Measurements from ENCODE around the gene ARMH2.
"Not testable (repeated sequence)": the region's sequence is repeated elsewhere in the genome, so short reads cannot be mapped to it uniquely, and the experiment has no call there.

The ARMH2 gene

DNA sequence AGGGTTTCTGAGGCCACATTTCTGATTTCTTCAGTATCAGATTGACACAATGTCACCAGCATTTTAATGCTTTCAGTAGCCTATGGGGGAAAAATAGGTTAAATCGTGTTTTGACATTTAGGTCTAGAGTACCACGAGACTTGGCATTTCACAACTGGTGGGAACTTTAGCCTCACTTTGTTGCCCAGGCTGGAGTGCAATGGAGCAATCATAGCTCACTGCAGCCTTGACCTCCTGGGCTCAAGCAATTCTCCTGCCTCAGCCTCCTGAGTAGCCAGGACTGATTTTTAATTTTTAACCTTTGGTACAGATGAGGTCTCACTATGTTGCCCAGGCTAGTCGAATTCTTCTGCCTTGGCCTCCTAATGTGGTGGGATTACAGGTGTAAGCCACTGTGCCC, 11.0 kb upstream of the ARMH2 start:
- DNase-seq: no peak

DNA sequence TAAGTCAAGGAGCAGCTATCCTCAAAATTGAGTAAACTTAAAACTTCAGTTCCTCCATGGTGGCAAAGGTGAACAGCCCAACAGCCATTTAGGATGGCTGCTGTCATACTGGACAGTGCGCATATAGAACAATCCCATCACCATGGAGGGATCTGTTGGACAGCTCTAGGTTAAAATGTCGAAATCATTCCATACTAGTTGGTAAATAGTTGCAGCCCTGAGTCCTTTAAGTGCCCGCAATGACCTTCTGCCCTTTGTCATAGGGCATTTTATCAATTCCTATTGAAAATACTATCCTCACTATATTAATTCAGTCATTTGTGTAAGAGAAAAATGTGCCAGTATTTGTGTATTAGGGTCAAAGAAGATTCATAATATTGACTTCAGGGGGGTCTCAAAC, 8.9 kb upstream of the ARMH2 start:
- DNase-seq: no peak

DNA sequence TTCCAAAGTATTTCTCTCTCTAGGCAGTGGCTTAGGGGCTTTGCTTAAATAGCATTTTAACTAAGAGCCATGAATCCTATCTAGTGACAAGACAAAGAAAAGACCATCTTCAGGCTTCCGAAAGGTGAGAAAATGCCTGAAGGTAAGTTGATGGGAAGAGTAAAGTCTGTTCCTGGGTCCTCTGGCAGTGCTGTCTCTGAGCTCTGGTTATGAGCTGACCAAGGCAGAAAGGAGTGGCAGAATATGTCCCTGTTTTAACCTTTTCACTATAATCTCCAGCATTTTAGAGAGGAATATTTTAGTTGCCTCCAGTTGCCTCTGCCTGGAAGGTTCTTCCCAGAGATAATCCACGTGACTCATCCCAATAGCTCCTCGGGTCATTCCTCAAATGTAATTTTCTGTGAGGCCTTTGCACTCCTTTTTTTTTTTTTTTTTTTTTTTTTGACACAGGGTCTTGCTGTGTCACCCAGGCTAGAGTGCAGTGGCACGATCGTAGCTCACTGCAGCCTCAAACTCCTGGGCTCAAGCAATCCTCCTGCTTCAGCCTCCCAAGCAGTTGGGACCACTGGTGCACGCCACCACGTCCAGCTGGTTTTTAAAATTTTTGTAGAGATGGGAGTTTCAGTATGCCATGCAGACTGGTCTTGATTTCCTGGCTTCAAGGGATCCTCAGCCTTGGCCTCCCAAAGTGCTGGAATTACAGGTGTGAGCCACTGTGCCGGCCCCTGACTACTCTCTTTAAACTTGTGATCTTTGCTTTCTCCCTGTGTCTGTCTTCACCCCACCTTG, 3.7 kb upstream of the ARMH2 start:
- DNase-seq: no peak

DNA sequence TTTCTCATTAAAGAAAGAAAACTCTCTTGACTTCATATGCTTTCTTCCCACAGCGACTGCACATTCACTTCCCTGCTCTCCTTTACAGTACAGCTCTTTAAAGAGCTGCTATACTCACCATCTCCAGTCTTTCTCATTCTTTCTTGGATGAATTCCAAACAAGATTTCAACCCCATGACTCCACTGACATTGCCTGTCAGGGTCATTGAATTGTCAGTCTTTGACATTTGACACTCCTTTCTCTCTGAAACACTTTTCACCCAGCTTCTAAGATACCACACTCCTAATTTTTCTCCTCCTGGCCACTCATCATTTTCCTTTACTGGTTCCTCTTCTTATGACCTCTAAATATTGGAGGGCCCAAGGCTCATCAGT, 811 bp upstream of the ARMH2 start:
- no peak for DNase-seq

DNA sequence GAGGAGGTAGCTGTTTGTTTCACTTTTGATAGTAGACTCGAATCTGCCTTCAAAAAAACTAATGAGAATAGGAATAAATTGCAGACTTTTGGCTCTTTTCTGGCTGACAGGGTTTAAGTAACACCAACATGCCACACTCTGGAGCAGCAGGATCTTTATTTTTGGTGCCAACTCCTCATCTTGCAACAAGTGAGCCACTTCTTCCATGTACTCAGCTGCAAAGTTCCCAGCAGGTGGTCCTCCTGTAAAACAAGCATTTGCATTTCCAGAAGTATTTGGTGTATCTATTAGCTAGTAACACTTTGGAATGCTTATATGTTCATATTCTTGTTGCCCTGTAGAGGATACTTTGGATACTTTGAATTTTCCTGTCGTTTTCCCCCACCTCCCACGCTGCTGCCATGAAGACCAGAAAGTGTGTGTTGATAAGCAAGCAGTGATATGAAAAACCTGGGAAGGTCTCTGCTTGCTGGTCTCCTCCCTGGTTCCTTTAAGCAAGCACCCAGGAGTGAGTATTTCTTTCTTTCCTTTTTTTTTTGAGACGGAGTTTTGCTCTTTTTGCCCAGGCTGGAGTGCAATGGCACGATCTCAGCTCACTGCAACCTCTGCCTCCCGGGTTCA, 1.0 kb downstream of the ARMH2 start:
- no peak for DNase-seq

DNA sequence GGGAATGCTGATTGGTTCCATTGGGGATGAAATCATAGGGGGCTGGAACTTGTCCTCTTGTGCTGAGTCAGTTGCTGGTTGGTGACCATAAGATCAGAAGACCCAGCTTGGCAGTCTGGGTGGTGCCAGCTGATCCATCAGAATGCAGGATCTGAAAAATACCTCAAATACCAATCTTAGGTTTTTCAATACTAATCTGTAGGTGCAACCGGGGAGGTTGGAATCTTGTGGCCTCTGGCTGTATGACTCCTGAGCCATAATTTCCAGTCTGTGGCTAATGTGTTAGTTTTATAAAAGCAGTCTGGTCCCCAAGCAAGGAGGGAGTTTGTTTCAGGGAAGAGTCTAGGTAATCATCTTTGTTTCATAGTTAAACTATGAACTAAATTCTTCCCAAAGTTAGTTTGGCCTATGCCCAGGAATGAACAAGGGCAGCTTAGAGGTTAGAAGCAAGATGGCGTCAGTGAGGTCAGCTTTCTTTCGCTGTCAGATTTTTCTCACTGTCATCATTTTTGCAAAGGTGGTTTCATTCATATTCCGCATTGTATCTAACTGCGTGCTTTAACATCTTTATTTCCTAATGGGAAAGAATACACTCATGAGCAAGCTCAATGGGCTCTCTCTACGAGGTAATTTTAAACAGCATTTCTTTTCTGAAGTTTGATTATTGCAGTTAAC, 2.0 kb downstream of the ARMH2 start:
- DNase-seq: no peak

DNA sequence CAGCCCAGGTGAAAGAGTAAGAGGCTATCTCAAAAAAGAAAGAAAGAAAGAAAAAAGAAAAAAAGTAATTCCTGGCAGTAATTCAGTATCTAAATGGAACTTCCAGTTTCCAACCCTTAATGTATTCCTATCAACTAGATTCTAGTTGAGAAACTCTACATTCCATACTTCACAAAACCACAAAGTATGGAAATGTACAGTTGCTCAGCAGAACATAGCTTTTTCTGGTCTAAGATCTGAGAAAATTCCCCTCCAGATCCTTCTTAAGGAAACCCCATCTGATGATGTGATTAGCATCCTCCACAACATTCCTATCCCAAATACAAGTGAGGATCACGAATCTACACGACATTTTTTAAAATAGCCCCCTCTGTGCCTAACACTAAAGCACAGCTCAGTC, 3.6 kb downstream of the ARMH2 start:
- DNase-seq: no peak

DNA sequence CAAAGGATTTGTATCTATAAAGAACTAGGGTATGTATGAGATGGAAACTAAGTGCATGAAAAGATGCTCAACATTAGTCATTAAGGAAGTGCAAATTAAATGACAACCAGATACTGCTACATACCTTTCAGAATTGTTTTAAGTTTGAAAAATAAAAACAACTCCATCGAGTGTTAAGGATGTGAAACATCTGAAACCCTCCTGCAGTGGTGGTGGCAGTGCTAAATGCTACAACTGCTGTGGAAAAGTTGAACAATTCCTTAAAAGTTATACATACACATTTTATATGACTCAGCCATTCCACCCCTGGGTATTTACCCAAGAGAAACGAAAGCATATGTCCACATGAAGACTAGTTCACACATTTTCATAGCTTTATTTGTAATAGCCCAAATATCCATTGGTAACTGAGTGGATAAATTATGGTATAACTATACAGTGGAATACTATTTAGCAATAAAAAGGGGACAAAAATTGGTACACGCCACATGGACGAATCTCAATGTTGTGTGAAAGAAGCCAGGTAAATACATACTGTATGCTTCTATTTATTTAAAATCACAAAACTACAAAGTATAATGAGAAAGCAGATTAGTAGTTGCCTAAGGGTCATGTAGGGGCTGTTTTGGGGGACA, 10.6 kb downstream of the ARMH2 start:
- no peak for DNase-seq

DNA sequence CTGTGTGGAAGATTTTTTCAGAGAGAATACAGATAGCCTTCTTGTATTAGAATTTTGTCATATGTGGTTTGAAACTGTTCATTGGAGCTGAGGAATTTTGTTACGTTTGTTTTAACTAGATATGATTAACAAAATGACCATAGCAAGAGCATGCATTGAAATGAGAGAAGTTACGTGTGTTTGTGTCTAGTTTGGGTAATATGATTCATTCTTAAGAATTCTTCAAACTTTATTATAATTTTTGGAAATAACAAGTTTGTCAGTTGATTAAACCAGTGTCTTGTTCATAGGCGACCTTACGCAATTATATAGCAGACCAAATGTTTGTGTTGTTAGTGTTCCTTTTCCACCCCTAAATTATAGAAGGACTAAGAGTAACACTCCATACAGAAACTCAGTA, 18.5 kb downstream of the ARMH2 start:
- no peak for DNase-seq

DNA sequence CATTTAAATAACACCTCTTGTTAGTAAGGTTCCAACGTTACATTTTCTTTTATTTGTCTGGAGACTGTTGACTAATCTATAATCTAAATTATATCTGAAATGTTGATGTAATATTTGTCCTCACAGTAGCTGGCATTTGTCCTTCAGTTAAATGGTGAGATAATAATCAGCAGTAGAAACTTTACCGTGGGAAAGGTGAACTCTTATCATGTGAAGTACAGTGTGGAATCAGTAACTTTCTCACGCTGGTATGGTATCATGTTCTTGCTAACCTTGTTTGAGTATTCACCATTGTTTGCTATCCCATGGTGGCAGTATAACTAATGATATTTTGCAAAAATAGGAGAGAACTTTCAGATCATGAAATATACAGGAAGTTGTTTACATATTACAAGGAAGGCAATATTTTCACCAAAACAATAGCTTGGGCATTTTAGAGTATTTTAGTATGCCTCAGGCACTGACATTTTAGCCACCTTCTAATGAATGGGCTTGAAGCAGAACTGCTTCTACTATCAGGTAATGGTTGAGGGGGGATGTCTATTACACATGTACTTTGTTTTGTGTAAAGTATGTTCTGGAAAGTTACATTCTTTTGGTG, 19.2 kb downstream of the ARMH2 start:
- DNase-seq: no peak

DNA sequence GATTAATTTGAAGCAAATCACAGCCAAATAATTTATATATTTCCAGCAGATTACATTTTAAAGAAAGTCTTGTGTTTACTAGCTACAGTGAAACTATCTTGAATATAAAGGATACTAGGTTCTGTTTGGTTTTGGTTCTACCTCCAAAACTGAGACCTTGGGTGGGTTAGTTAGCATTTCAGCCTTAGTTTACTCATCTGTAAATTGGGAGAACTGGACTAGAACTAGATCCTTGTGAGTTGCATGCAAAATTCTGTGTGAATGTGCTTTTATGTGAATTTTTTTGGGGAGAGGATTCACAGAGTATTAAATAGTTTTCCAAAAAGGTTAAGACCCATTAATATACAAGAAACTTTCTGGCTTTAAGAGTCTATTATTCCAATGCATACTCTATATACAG, 19.8 kb downstream of the ARMH2 start:
- DNase-seq: no peak

DNA sequence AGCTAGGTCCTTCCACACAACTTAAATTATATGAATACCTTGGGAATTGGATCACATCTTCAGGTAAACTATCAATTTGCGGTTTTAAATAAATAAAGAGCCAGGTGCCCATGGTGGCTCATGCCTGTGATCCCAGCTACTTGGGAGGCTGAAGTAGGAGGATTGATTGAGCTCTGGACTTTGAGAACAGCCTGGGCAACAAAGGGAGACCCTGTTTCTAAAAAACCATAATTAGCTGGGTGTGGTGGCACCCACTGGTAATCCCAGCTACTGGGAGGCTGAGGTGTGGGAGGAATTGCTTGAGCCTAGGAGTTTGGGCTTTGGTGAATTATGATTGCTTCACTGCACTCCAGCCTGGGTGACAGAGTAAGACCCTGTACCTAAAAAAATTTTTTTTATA, 20.6 kb downstream of the ARMH2 start:
- no peak for DNase-seq

DNA sequence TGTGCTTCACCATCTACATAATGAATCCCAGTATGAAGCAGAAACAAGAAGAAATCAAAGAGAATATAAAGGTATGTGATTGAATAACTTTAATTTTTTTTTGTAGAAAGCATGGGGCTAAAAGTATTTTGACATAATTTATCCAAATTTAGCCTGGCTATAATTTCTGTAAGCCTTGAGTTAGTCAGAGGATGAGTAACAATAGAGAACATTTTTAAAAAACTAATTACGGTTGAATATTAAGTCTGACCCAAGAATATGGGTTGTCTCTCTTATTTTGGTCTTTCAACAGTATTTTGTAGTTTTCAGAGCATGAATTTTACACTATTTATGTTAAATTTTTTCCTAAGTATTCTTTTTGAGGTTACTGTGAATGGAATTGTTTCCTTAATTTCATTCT, 21.5 kb downstream of the ARMH2 start:
- no peak for DNase-seq

DNA sequence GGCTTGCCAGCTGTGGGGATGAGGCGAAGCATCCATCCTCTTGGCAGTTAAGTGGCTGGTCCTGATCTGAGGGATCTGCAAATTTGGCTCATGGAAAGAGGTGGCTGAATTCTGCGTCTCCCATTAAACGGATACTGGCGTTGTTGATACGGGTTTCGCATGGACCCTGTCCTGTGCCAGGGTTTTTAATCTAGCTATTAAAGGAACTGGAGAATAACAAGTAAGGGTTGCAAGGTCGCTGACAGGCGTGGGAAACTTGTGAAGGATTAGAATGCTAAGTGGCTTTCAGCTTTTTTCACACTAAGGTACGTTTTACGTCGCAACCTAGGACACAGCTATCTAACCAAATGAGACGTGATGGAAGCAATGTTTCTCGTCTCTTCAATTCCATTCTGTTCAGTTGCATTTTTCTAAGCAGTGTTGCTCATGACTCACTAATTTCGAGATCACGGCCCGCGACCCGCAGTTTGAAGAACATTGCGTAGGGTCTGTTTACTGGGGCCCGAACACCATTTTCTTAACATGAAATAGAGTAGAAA, 23.1 kb downstream of the ARMH2 start:
- DNase-seq: peak in 1 of 2 donors; percentile 5

DNA sequence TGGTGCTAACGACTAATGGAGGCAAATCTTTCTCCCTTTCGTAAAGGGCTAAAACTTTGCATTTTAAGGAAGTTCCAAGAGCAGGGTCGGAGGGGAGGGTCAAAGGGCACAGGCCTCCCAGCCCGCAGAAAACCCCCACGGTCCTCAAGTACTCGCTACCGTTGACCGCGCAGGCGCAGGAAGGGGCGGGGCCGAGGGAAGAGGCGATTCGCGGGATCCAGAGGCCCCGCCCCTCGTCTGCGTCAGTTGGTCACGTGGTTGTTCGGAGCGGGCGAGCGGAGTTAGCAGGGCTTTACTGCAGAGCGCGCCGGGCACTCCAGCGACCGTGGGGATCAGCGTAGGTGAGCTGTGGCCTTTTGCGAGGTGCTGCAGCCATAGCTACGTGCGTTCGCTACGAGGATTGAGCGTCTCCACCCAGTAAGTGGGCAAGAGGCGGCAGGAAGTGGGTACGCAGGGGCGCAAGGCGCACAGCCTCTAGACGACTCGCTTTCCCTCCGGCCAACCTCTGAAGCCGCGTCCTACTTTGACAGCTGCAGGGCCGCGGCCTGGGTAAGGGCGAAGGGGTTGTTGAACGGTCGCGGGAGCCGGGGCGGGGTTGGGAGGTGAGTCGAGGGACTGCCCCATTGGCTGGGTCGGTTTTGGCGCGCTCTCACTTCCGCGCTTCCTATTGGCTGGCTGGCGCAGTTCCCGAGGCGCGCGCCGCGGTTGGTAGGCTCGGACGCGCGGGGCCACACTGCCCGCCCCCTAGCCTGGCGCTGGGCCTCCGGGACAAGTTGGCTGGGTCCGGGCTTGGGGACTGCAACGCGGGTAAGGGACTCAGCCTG, 23.8 kb downstream of the ARMH2 start, which contains the start of gene GMNN:
Gene GMNN, plus strand, starts transcription at position 242 of the 824 bp plus-strand sequence. CDS start 2,310 bp downstream, outside the sequence.
- peak; percentile 98 for DNase-seq

DNA sequence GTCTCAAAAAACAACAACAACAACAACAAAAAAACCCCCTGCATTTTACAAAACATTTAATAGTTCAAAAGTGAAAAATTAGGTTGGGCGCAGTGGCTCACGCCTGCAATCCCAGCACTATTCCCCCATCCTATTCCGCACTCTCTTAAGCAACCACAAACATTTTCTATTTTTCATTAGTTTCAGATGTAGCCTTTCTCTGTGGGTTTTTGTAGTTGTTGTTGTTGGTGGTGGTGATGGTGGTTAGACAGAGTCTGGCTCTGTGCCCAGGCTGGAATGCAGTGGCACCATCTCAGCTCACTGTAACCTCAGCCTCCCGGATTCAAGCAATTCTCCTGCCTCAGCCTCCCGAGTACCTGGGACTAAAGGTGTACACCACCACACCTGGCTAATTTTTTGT, 30.4 kb downstream of the ARMH2 start:
- no peak for DNase-seq

DNA sequence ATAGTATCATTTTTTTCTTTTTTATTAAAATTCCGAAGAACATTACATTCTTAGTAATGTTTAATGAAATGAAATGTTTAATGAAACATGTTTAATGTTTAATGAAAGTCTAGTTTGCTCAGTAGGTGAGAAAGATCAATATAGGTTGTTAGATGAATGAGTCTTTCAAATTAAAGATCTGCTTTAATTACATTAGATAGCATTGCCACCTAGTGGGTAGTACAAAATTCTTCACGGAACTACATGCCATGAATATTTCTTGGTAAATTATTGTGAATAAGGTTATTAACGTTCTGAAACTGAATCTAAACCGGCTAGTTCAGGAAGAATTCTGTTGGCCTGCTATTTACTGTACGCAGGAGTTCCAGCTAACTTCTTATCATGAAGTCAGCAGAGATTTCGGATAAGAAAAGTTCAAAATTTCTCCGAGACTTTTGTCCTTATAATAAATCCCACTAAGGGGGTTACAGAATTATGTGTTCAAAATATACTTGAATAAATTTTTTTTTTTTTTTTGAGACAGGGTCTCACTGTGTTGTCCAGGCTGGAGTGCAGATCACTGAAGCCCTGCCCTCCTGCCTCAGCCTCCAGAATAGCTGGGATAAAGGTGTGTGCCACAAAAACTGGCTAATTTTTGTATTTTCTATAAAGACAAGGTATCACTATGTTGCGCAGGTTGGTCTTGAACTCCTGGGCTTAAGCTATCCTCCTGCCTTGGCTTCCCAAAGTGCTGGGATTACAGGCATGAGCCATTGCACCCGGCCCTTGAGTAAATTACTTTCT, 31.8 kb downstream of the ARMH2 start:
- no peak for DNase-seq

DNA sequence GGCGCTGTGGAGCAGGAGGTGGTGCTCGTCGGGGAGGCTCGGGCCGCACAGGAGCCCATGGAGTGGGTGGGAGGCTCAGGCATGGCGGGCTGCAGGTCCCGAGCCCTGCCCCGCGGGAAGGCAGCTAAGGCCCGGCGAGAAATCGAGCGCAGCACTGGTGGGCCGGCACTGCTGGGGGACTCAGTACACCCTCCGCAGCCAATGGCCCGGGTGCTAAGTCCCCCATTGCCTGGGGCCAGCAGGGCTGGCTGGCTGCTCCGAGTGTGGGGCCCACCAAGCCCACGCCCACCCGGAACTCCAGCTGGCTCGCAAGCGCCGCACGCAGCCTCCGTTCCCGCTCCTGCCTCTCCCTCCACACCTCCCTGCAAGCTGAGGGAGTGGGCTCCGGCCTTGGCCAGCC, 32.7 kb downstream of the ARMH2 start:
- DNase-seq: not testable (repeated sequence)

DNA sequence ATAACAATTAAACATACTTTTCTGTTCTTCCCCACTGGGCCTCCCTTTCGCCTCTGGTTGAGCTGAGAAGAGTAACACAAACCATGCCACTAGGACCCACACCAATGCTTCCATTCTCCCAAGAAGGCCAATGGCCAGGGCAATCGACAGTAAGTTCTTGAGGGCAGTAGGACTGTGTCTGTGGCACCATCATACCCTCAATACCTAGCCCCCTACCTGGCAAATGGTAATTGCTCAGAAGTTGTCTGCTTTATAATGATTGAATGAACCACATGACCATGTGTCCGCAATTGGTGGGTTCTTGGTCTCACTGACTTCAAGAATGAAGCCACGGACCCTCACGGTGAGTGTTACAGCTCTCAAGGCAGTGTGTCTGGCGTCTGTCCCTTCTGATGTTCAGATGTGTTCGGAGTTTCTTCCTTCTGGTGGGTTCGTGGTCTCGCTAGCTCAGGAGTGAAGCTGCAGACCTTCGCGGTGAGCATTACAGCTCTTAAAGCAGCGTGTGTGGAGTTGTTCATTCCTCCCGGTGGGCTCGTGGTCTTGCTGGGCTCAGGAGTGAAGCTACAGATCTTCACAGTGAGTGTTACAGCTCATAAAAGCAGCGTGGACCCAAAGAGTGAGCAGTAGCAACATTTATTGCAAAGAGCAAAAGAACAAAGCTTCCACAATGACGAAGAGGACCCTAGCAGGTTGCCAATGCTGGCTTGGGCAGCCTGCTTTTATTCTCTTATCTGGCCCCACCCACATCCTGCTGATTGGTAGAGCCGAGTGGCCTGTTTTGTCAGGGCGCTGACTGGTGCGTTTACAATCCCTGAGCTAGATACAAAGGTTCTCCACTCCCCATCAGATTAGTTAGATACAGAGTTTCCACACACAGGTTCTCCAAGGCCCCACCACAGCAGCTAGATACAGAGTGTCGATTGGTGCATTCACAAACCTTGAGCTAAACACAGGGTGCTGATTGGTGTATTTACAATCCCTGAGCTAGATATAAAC, 33.6 kb downstream of the ARMH2 start:
- DNase-seq: not testable (repeated sequence)

DNA sequence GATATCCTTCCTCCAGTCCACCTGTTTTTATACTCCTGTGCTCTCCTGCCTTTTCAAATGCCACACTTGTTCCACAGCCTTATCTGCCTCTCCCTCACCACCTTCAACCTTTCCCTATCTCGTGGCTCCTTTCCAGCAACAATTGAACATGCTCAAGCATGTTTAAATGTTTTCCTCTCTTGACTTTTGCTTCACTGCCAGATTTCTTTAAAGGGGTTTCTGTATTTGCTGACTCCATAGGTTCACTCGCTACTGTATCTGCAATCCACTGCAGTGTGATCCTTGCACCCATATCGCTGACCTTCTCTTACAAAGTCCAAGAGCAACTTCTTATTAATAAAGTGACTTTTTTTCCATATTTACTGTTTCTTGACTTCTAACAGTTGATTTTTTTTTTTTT, 35.1 kb downstream of the ARMH2 start:
- DNase-seq: no peak

All from activated CD4-positive, alpha-beta T cell treated with anti-CD3 and anti-CD28 coated beads for 4 hours (primary cell).